ENCODE results near the gene CEP170B. TPM values are rescaled to one million over a fixed set of nuclear protein-coding genes. Genes with fewer than 3 reads are reported as not detected.
A peak's percentile ranks its signal among the peaks of the same experiment; 100 is the strongest.
"Not testable (repeated sequence)": the region's sequence is repeated elsewhere in the genome, so short reads cannot be mapped to it uniquely, and the experiment has no call there.

Gene CEP170B
- total RNA-seq, 1 experiment from 2014 or later = 9.8 TPM

DNA sequence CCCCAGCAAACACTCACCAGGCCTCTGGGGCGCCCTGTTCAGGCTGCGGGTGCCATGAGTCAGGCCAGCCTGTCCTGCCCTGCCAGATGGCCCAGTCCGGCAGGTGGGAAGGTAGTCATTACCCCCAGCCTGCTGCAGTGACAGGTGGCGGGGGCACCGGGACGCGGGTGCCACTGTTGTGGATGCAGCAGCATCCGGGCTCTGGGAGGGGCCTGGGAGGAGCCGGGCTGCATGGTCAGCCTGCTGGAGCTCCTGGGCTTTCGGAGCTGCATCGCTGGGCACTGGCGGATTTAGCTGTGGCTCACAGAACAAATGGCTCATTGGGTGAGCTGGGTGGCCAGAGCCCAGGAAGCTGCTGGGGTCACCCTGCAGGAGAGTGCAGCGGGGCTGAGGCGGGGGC, 13.5 kb downstream of the CEP170B start:
- DNase-seq (ENCODE audit: low spot score) = no peak

DNA sequence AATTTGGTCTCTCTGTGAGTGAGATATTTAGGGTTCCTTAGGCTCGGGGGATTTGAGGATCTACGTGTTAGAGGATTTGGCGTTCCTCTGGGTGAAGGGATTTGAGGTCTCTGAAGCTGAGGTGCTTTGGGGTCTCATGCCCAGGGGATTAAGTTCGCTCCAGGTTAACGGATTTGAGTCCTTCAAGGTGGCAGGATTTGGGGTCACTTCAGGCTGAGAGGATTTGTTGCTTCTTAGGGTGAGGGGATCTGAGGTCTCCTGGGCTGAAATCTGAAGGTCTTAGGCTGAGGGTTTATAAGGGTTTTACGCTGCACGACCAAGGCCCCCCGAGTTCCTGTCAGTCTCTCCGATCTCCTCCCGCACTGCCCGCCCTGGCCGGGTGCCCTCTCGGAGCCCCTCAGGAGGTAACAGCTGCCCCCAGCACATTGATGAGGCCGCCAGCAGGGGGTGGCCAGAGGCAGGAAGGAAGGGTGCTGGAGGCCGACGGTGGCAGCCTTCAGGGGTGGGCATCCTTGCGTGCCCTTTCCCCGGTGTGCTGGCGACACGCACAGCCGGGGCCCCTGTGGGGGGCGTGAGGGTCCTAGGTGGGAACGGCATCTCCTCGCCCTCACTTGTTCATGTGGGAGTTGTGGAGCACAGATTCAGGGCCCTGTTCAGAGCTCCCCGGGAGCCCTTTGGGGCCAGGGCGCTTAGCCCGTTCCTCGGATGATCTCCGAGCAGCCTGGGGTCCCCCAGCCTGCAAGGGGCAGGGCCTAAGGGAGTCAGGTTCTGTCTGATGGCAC, 14.3 kb downstream of the CEP170B start:
- no peak for DNase-seq (ENCODE audit: low spot score)

DNA sequence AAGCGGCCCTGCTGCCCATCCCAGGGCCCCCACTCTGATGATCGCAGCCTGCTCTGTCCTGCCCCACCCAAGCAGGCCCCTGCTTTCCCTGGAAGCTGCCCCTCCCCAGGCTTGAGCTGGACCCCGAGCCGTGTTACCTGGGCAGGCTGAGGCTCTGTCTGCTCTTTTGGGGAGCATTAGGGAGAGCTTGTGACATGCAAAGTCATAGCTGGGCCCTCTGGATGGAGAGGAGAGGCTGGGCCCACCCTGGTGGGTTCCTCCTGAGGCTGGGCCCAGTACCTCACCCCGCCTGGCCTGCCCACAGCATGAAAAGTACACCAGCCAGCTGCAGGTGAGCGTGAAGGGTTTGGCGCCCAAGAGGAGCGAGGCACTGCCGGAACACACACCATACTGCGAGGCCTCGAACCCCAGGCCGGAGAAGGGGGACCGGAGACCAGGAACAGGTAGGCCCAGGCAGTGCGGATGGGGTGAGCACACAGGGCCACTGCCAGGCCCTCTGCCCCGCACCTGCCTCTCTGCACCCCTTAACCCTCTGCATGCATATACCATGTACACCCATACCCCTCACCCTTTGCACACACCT, 15.0 kb downstream of the CEP170B start:
- no peak for DNase-seq (ENCODE audit: low spot score)

DNA sequence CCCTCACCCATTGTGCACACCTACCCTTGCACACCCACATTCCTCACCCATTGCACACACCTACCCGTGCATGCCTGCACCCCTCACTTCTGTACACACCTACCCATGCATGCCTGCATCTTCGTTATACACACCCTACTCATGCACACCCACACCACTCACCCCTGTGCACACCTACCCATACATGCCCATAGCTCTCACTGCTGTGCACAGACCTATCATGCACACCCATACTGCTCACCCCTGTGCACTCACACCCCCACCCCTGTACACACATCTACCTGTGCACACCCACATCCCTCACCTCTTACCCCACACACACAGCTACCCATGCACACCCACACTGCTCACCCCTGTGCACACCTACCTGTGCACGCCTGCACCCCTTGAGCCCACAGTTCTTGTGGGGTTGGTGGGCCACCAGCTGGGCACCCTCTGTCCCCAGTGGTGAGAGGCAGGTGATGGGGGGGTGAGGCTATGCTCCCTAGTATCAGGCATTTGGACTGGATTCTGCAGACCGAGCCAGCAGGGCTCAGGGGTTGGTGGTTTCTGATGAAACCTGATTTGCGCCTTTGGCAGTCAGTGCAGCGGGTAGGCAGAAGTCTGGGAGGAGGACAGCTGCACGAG, 15.6 kb downstream of the CEP170B start:
- no peak for DNase-seq (ENCODE audit: low spot score)

DNA sequence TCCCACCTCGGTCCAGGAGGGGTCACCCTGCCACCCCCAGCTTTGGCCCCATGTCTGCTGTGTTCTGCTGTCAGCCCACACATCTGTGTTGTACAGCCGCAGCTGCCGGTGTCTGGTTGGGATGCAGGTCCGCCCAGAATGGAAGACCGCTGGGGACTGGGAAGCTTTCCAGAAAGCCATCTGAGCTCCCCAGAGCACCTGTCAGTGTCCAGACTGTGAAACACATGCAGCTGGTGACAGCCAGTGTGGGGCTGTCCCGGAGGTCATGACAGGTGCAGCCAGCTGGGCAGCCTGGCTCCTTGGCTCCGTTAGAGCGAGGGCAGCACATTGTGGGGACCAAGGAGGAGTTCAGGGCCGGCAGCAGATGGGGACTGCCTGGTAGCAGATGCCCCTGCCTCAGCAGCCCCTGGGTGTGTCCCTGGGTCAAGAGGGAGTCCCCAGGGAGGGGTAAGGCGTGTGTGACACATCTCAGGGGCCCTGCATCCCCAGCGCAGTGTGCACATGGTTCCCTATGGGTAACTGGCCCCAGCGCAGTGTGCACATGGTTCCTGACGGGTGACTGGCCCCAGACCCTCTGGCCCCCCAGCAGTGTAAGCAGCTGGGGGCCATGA, 16.4 kb downstream of the CEP170B start:
- no peak for DNase-seq (ENCODE audit: low spot score)

DNA sequence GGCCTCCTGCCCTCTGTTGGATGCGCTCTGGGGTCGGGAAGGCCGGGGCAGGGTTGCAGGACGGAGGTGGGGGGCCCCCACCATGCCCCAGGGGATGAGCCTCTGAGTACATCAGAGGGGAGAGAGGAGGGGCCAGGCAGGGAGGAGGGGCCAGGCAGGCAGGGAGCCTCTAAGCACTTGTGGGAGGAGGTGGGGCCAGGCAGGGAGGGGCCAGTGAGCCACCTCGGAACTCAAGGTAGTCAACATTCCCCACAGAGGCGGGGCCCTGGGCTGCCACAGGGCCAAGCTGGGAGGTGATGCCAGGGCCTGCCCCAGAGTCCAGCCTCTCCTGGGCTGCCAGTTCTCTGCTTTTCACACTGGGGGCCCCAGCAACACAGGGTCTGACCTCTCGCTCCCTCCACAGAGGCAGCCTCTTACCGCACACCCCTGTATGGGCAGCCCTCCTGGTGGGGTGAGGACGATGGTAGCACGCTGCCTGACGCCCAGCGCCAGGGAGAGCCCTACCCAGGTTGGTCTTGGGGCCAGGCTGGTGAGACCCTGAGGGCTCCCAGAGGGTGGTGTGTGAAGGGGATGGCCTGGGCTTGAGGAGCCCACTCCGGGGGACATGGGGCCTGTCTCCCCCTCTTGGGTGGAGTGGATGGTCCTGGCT, 17.4 kb downstream of the CEP170B start:
- peak; percentile 45 for DNase-seq (ENCODE audit: low spot score)

DNA sequence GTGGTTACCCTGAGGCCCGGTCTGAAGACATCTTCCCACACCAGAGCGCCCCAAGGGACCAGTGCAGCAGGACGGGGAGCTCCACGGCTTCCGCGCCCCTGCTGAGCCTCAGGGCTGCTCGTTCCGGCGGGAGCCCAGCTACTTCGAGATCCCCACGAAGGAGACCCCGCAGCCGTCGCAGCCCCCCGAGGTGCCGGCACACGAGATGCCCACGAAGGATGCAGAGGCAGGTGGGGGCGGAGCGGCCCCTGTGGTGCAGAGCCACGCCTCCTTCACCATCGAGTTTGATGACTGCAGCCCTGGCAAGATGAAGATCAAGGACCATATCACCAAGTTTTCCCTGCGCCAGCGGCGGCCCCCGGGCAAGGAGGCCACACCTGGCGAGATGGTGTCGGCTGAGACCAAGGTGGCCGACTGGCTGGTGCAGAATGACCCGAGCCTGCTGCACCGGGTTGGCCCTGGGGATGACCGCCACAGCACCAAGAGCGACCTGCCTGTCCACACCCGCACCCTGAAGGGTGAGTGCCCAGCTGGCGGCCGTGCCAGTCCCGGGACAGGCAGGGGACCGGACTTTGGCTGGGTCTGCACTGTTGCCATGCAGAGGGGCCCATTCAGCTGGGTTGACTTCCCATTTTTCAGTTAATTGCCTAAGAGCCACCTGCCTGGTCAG, 18.1 kb downstream of the CEP170B start:
- no peak for DNase-seq (ENCODE audit: low spot score)

DNA sequence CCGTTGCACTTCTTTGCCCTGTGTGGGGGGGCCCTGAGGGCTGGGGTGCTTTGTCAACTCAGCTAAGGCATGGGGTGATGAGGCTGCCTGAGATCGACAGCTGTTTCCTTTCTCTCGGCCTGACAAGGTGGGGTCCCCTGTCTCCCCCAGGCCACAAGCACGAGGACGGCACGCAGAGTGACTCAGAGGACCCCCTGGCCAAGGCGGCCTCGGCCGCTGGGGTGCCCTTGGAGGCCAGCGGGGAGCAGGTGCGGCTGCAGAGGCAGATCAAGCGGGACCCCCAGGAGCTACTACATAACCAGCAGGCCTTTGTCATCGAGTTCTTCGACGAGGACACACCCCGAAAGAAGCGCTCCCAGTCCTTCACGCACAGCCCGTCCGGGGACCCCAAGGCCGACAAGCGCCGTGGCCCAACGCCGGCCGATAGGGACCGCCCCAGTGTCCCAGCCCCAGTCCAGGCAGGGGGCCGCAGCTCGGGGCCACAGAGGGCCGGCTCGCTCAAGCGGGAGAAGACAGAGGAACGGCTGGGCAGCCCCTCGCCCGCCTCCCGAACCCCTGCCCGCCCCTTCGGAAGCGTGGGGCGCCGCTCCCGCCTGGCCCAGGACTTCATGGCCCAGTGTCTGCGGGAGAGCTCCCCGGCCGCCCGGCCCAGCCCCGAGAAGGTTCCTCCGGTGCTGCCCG, 18.8 kb downstream of the CEP170B start:
- no peak for DNase-seq (ENCODE audit: low spot score)

DNA sequence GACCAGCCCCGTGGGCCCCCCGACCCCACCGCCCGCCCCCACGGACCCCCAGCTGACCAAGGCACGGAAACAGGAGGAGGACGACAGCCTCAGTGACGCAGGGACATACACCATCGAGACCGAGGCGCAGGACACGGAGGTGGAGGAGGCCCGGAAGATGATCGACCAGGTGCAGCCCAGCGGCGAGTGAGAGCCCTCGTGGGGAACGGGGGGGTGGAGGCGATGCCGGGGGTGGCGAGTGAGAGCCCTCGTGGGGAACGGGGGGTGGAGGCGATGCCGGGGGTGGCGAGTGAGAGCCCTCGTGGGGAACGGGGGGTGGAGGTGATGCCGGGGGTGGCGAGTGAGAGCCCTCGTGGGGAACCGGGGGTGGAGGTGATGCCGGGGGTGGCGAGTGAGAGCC, 19.3 kb downstream of the CEP170B start:
- not testable (repeated sequence) for DNase-seq (ENCODE audit: low spot score)

DNA sequence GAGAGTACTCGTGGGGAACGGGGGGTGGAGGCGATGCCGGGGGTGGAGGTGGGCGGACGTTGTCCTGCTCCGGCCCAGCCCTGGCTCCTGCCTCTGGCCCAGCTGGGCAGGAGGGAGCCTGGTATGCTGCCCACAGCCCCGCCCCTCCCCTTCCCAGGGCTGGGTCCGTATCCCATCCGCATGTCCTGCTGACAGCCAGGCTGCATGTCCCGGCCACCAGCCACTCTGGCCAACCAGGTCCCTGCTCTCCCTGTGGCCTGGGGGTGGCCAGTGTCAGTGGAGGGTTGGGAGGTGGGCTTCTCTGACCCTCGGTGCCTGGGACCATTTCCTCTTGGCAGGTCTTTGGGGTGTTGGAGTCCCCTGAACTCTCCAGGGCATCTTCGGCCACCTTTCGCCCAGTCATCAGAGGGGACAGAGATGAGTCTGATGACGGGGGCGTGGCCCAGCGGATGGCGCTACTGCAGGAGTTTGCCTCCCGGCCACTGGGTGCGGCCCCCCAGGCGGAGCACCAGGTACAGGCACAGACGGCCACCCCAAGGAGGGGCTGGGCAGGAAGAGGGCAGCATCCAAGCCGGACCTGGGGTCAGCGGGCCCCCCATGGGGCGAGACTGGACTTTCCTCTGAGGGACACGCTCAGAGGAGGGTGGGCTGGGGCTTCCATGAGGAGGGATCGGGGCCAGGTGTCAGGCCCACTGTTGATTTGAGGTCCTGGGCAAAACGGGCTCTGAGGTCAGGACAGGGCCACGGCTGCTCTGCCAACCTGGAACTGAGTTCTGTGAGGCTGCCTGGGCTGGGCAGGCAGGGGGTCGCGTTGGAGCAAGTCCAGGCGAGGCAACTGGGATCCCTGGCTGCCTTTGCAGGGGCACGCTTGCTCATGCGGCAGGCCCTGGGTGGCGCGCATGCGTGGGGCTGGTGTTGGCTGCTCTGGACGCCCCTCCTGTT, 20.2 kb downstream of the CEP170B start:
- DNase-seq (ENCODE audit: low spot score) = no peak

DNA sequence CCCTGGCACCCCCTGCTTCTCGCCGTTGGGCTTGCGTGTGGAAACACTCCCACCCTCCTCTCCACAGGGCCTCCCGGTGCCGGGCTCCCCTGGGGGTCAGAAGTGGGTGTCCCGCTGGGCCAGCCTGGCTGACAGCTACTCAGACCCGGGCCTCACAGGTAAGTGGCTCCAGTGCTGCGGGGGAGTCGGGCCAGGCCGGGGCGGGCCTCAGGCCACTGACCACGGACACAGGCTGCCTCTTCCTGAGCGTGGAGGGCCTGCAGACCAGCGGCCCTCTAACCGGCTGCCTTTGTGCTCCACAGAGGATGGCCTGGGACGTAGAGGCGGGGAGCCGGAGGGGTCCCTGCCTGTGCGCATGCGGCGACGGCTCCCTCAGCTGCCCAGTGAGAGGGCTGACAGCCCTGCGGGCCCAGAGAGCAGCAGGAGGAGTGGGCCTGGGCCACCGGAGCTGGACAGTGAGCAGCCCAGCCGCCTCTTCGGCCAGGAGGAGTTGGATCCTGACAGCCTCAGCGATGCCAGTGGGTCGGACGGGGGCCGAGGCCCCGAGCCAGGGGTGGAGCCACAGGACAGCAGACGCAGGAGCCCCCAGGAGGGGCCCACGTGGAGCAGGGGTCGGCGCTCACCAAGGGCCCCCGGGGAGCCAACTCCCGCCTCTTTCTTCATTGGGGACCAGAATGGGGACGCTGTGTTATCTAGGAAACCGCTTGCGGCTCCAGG, 21.1 kb downstream of the CEP170B start:
- DNase-seq (ENCODE audit: low spot score) = no peak

DNA sequence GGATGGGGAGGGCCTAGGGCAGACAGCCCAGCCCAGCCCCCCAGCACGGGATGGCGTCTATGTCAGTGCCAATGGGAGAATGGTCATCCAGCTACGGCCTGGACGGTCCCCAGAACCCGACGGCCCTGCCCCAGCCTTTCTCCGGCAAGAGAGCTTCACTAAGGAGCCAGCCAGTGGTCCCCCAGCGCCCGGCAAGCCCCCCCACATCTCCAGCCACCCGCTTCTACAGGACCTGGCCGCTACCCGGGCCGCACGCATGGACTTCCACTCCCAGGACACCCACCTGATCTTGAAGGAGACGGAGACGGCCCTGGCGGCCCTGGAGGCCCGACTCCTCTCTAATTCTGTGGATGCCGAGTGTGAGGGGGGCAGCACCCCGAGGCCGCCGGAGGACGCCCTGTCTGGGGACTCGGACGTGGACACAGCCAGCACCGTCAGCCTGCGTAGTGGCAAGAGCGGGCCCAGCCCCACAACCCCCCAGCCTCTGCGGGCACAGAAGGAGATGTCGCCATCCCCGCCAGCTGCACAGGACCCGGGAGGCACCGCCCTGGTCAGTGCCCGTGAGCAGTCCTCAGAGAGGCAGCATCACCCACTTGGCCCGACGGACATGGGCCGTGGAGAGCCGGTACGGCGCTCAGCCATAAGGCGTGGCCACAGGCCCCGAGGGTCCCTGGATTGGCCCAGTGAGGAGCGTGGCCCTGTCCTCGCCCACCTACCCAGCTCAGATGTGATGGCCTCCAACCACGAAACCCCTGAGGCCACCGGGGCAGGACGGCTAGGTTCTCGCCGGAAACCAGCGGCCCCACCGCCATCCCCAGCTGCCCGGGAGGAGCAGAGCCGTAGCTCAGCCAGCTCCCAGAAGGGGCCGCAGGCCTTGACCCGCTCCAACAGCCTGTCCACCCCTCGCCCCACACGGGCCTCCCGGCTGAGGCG, 21.9 kb downstream of the CEP170B start:
- no peak for DNase-seq (ENCODE audit: low spot score)

DNA sequence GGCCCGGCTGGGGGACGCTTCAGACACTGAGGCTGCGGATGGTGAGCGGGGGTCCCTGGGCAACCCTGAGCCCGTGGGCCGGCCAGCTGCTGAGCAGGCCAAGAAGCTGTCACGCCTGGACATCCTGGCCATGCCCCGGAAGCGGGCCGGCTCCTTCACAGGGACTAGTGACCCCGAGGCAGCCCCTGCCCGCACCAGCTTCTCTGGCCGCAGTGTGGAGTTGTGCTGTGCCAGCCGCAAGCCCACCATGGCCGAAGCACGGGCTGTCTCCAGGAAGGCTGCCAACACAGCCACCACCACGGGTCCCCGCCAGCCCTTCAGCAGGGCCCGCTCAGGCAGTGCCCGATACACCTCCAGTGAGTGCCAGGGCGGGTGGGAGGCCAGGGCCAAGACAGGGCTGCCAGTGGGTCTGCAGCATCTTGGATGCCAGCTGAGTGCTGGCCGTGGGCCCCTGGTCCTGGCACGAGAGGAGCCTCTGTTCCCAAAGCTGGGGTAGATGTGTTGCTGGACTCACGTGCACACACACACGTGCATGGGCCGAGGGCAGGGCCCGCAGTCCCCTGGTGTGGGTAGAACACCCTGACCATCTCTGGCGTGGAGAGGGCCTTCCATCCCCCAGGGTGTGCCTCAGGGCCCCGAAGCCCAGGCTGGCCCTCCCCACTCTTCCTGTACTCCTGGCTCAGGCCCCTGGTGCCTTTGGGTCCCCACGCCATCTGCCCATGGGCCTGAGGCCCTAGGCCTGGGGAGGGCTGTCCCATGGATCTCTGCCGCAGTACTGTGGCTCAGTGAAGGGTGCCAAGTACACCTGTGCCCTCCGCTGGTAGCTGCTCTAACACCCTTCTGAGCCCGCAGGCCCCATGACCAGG, 22.8 kb downstream of the CEP170B start:
- DNase-seq (ENCODE audit: low spot score) = no peak

DNA sequence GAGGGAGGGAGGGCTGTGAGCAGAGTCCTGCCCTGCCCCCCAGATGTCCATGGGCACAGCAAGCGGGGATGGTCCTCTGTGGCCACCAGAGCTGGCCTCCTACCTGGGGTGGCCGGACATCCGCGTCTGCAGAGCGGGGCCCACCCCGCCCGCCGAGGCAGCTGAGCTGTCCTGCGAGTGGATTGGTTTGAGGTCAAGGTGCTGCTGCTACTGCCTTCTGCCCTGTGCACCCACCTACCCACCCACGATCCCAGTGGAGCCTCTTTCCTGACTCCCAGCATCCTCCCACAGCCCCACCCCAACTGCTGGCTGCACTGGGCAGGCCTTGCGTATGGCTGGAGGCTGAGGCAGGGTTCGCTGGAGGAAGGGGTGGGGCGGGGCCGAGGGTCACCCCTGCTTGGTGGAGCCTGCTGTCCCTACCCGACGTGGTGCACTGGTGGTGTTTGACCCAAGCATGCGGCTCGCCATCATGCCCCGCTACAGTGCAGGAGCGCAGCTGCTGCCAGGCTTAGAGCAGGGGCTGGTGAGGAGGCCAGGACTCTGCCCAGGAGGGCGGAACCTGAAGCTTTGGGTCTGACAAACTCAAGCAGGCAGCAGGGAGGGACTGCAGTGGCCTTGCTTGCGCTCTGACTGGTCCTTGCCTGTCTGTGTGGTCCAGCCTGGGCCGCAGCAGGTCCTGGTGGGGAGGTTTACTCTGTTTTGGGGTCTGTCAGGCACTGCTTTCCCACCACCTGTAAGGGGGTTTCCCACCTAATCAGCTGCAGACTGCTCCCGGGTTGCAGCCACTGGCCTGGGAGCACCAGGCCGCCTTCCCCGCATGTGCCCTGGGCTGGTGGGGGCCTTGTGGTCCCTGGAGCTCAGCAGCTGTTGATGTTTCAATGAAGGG, 23.7 kb downstream of the CEP170B start:
- DNase-seq (ENCODE audit: low spot score) = no peak

DNA sequence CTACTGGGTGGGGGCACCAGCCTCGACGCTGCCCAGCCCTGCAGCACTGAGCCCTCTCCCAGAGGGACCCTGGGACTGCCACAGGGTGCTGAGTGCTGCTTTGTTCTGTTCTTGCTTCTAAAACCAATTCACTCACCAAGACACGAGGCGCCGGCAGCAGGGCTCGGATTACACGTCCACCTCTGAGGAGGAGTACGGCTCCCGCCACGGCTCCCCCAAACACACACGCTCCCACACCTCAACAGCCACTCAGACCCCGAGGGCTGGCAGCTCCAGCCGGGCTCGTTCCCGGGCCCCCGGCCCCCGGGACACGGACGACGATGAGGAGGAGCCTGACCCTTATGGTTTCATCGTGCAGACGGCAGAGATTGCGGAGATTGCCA, 24.3 kb downstream of the CEP170B start:
- no peak for DNase-seq (ENCODE audit: low spot score)

DNA sequence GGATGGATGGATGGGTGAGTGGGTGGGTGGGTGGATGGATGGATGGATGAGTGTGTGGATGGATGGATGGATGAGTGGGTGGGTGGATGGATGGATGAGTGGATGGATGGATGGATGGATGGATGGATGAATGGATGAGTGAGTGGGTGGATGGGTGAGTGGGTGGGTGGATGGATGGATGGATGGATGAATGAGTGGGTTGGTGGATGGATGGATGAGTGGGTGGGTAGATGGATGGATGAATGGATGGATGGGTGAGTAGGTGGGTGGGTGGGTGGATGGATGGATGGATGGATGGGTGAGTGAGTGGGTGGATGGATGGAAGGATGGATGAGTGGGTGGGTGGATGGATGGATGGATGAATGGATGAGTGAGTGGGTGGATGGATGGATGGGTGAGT, 25.2 kb downstream of the CEP170B start:
- not testable (repeated sequence) for DNase-seq (ENCODE audit: low spot score)
